GM19043 (cell line): ENCODE data around the gene ARL14.

Experiments
- ATAC-seq: cut with Tn5 transposase; IDR thresholded peaks from one replicate; pipeline ENCODE4 v1.9.1; 2021; ENCODE audit warnings: low read depth; ENCODE audit not compliant: unreplicated experiment

ARL14 gene

DNA sequence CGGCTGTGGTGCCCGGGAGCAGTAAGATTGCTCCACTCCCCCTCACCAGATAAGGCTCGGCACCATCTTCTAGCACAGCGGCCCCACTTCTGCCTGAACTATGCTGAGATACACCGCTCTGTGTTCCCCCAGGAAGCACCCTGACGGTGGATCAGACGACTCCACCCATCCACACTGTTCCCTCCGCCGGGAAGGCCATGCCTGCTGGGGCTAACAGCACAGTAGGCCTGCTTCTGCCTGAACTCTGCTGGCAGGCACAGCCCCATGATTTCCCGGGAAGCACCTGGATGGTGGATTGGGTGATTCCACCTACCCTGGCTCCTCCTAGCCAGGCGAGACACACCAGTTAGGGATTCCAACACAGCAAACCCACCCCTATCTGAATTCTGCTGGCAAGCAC is 42.8 kb downstream of the ARL14 start:
- no peak for ATAC-seq

DNA sequence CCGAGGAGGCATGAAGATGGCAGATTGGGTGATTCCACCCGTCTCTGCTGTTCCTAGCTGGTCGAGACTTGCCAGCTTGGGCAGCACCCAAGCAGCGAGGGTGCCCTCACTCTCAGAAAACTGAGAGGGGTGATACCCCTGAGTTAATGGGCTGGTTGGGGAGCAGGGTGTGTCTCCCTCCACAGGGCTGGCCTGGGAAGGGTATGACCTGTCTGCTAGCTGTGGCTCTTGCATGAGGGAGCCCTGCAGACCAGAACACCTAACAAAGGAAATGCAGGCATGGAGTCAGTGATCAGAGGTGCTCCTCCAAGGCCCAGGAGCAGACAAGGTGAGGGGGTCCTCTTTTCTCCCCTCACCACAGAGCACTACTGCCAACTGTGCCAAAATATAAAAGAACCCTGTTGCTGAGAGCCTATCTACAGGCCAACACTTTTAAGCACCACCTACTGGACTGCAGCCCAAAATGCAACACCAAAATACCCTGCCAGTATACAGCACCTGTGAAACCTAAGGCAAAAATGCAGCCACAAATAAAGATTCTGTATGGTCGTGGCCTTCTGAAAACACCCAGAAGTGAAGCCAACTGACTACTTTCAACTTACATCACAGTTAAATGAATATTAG is 43.3 kb downstream of the ARL14 start:
- ATAC-seq, result no peak

GRCh38 chr3:160722331-160722730 is 45.4 kb downstream of the ARL14 start:
- ATAC-seq, result no peak

- ATAC-seq, result no peak
Observed at GRCh38 chr3:160725338-160725737, 48.4 kb downstream of the ARL14 start.
